GM23338 (cell line): ENCODE data around the gene GNAO1. TPM values are rescaled to one million over a fixed set of nuclear protein-coding genes. Genes with fewer than 3 reads are reported as not detected.

ENCODE experiments used
- ATAC-seq: fragments of 200-7000 bp; cut with Tn5 transposase; 3 replicates; pipeline ENCODE4 v1.9.1; 2020
- DNase-seq: peaks from one replicate; pipeline ENCODE4 v3.0.0-alpha.2; 2015; ENCODE audit warnings: low spot score
- H2AFZ ChIP-seq: fragments of 200-600 bp; sonication (generic); 2 replicates; pipeline ENCODE4 v1.8.0; 2016; ENCODE audit warnings: antibody characterized with exemption, mild to moderate bottlenecking, moderate library complexity
- H3F3A ChIP-seq: fragments of 200-600 bp; sonication (generic); replicated peaks from 2 replicates; pipeline ENCODE4 v1.8.0; 2017; ENCODE audit warnings: antibody characterized with exemption, mixed run types, low read depth
- H3K27ac ChIP-seq: fragments of 200-600 bp; sonication (generic); 2 replicates; pipeline ENCODE4 v1.6.1; 2016; ENCODE audit warnings: low read depth
- H3K27me3 ChIP-seq: fragments of 200-600 bp; sonication (generic); 2 replicates; pipeline ENCODE4 v1.8.0; 2016; ENCODE audit warnings: mild to moderate bottlenecking, mixed run types, moderate library complexity; ENCODE audit not compliant: insufficient read depth
- H3K36me3 ChIP-seq: fragments of 200-600 bp; sonication (generic); 2 replicates; pipeline ENCODE4 v1.8.0; 2016; ENCODE audit warnings: mild to moderate bottlenecking; ENCODE audit not compliant: insufficient read depth
- H3K4me1 ChIP-seq: fragments of 200-600 bp; sonication (generic); 2 replicates; pipeline ENCODE4 v1.8.0; 2016; ENCODE audit warnings: mild to moderate bottlenecking, moderate library complexity; ENCODE audit not compliant: insufficient read depth
- H3K4me2 ChIP-seq: fragments of 200-600 bp; sonication (generic); 2 replicates; pipeline ENCODE4 v1.7.1; 2017; ENCODE audit warnings: mixed run types
- H3K4me3 ChIP-seq: fragments of 200-600 bp; sonication (generic); 2 replicates; pipeline ENCODE4 v1.6.1; 2016; ENCODE audit warnings: mixed run types
- H3K79me2 ChIP-seq: fragments of 200-600 bp; sonication (generic); replicated peaks from 2 replicates; pipeline ENCODE4 v1.8.0; 2017; ENCODE audit warnings: mild to moderate bottlenecking; ENCODE audit not compliant: insufficient read depth
- H3K9me2 ChIP-seq: fragments of 200-600 bp; sonication (generic); 2 replicates; pipeline ENCODE4 v1.8.0; 2017; ENCODE audit not compliant: insufficient read depth
- H4K20me1 ChIP-seq: fragments of 200-600 bp; sonication (generic); replicated peaks from 2 replicates; pipeline ENCODE4 v1.8.0; 2017; ENCODE audit warnings: mild to moderate bottlenecking; ENCODE audit not compliant: insufficient read depth
- H3K27ac Mint-ChIP-seq: 2 replicates; pipeline ENCODE4 v1.8.0; 2020; ENCODE audit warnings: inconsistent platforms, mild to moderate bottlenecking, moderate library complexity, mixed read lengths
- H3K27me3 Mint-ChIP-seq: 3 replicates; pipeline ENCODE4 v1.8.0; 2022; ENCODE audit warnings: low read depth, mild to moderate bottlenecking, moderate library complexity, mixed read lengths, inconsistent platforms; ENCODE audit not compliant: insufficient read depth, poor library complexity
- H3K36me3 Mint-ChIP-seq: 3 replicates; pipeline ENCODE4 v1.8.0; 2021; ENCODE audit warnings: low read depth, mild to moderate bottlenecking, inconsistent platforms, moderate library complexity, mixed read lengths
- H3K4me1 Mint-ChIP-seq: 3 replicates; pipeline ENCODE4 v1.8.0; 2020; ENCODE audit warnings: mild to moderate bottlenecking, inconsistent platforms, mixed read lengths
- H3K4me3 Mint-ChIP-seq: 3 replicates; pipeline ENCODE4 v1.8.0; 2021; ENCODE audit warnings: moderate library complexity, mild to moderate bottlenecking, inconsistent platforms, mixed read lengths
- H3K9me3 Mint-ChIP-seq: 3 replicates; pipeline ENCODE4 v1.8.0; 2020; ENCODE audit warnings: moderate library complexity, mild to moderate bottlenecking, inconsistent platforms, mixed read lengths
- CREB1 ChIP-seq: fragments of 250-450 bp; sonication (Bioruptor Pico); IDR thresholded peaks from 2 replicates; pipeline ENCODE4 v1.5.0; 2020; ENCODE audit warnings: low read depth, mild to moderate bottlenecking, moderate library complexity
- CTCF ChIP-seq, 2 experiments: fragments of 200-600 bp in 1 of 2; sonication (generic) in 1 of 2; conservative IDR thresholded peaks; 2 replicates each; pipeline versions ENCODE4 v1.5.1 to v1.6.1; 2016 to 2017; ENCODE audit warnings: antibody characterized with exemption in 2 of 2, low read depth in 2 of 2, mild to moderate bottlenecking in 2 of 2, moderate library complexity in 1 of 2
- ETS1 ChIP-seq: IDR thresholded peaks from 2 replicates; pipeline ENCODE4 v1.6.1; 2016; ENCODE audit warnings: antibody characterized with exemption
- EZH2 ChIP-seq: fragments of 200-600 bp; sonication (generic); IDR thresholded peaks from one replicate; pipeline ENCODE4 v1.8.0; 2017; ENCODE audit warnings: antibody characterized with exemption, mild to moderate bottlenecking, low read depth; ENCODE audit not compliant: unreplicated experiment
- EZH2phosphoT487 ChIP-seq: fragments of 200-600 bp; sonication (generic); IDR thresholded peaks from one replicate; pipeline ENCODE4 v1.8.1; 2018; ENCODE audit warnings: antibody characterized with exemption; ENCODE audit not compliant: unreplicated experiment
- JUNB ChIP-seq: IDR thresholded peaks from one replicate; pipeline ENCODE4 v1.6.1; 2016; ENCODE audit warnings: antibody characterized with exemption; ENCODE audit not compliant: unreplicated experiment
- NANOG ChIP-seq: IDR thresholded peaks from 2 replicates; pipeline ENCODE4 v1.6.1; 2016; ENCODE audit warnings: antibody characterized with exemption, borderline replicate concordance
- POLR2AphosphoS5 ChIP-seq: IDR thresholded peaks from 2 replicates; pipeline ENCODE4 v1.6.1; 2016; ENCODE audit warnings: antibody characterized with exemption, low read depth
- REST ChIP-seq: IDR thresholded peaks from one replicate; pipeline ENCODE4 v1.6.1; 2018; ENCODE audit warnings: antibody characterized with exemption; ENCODE audit not compliant: unreplicated experiment
- STAT1 ChIP-seq: IDR thresholded peaks from one replicate; pipeline ENCODE4 v1.6.1; 2016; ENCODE audit warnings: antibody characterized with exemption; ENCODE audit not compliant: unreplicated experiment
- ZNF114 ChIP-seq: fragments of 250-450 bp; sonication (Bioruptor Pico); IDR thresholded peaks from 2 replicates; pipeline ENCODE4 v1.5.0; 2020; ENCODE audit warnings: mild to moderate bottlenecking, moderate library complexity
- ZNF331 ChIP-seq: fragments of 250-450 bp; sonication (Bioruptor Pico); IDR thresholded peaks from 2 replicates; pipeline ENCODE4 v1.5.0; 2020; ENCODE audit warnings: low read depth, mild to moderate bottlenecking, moderate library complexity
- ZNF462 ChIP-seq: fragments of 250-450 bp; sonication (Bioruptor Pico); IDR thresholded peaks from 2 replicates; pipeline ENCODE4 v1.5.0; 2020; ENCODE audit warnings: mild to moderate bottlenecking, moderate library complexity
- polyA plus RNA-seq: library from polyadenylated mRNA; unstranded; fragments of >200 nt; fragmentation: Nextera tagmentation; extraction: Ambion mirVana; gene quantifications from 2 replicates; pipeline ENCODE4 v1.2.1, GENCODE V29; 2016
- total RNA-seq: library from RNA; depleted of rRNA; stranded (reverse); fragments of >200 nt; shearing (Covaris generic); gene quantifications from 2 replicates; pipeline ENCODE4 v1.2.3, GENCODE V29; 2014

Gene GNAO1
- total and polyA plus RNA-seq, 2 experiments from 2014 or later, result 6.5 to 24.8 TPM

- Mint-ChIP-seq H3K27ac (peak overlapping the region; percentile 1; the same call in 1 of the 2 replicates), H3K9me3 (peaks cover 14% of the 10 kb centered on the region), H3K27me3 (peaks cover 8% of the 10 kb centered on the region), H3K4me1 (peaks cover 13% of the 10 kb centered on the region), H3K4me3 (no peak overlapping the region), H3K36me3 (peaks cover 18% of the 10 kb centered on the region)
- DNase-seq, result no peak
- Histone ChIP-seq H4K20me1 (no peaks in the 10 kb centered on the region), H3K36me3 (peaks cover 7% of the 10 kb centered on the region; the same call in 1 of the 2 replicates), H3K4me2 (0 out of 2 replicates have a peak overlapping the region, but pooled peaks have one; percentile 15), H3K9me2 (no peaks in the 10 kb centered on the region), H3F3A (no peaks in the 10 kb centered on the region), H3K27me3 (no peaks in the 10 kb centered on the region), H3K27ac (0 out of 2 replicates have a peak overlapping the region, but pooled peaks have one; percentile 63), H3K79me2 (no peaks in the 10 kb centered on the region), H3K4me1 (peaks cover 10% of the 10 kb centered on the region; the same call in 1 of the 2 replicates), H2AFZ (no peak overlapping the region), H3K4me3 (no peak overlapping the region)
- peak; percentile 18; the same call in 2 of the 3 replicates for ATAC-seq
- TF ChIP-seq REST (no peak), POLR2AphosphoS5 (no peak), NANOG (no peak), CREB1 (CRISPR knock-in tag) (no peak), JUNB (no peak), ZNF331 (no peak), EZH2 (no peak), ZNF114 (CRISPR knock-in tag) (no peak), ZNF462 (CRISPR knock-in tag) (no peak), ETS1 (no peak), CTCF (conservative IDR thresholded peaks at IDR 0.05; ENCODE audit: low read depth in 2 of 2) (no peak), EZH2phosphoT487 (no peak), STAT1 (no peak)
Measured at GRCh38 chr16:56269281-56269680, 78.0 kb downstream of the GNAO1 start.
